HepG2 (cell line): ENCODE results near the gene TMX2. TPM values are rescaled to one million over a fixed set of nuclear protein-coding genes. Genes with fewer than 3 reads are reported as not detected.
A peak's percentile ranks its signal among the peaks of the same experiment; 100 is the strongest.

Experiments
- AGO2 ChIP-seq: fragments of 200-400 bp; formaldehyde crosslinking; optimal IDR thresholded peaks from 2 replicates; pipeline ENCODE3; 2017; ENCODE audit warnings: mild to moderate bottlenecking, low read depth, low read length, moderate library complexity
- ATF5 ChIP-seq: sonication (generic); formaldehyde crosslinking; IDR thresholded peaks from 2 replicates; pipeline ENCODE4 v1.4.0; 2020; ENCODE audit warnings: mild to moderate bottlenecking, low read depth, missing genetic modification reagents
- DMAP1 ChIP-seq: IDR thresholded peaks from 2 replicates; pipeline ENCODE4 v1.6.1; 2016
- HCFC1 ChIP-seq: fragments of 150-350 bp; IDR thresholded peaks from 2 replicates; pipeline ENCODE4 v1.6.1; 2014; ENCODE audit warnings: low read depth, low read length
- HHEX ChIP-seq: IDR thresholded peaks from 2 replicates; pipeline ENCODE4 v1.6.1; 2016; ENCODE audit warnings: control low read depth
- NR2F6 ChIP-seq, 2 experiments: IDR thresholded peaks; 2 replicates each; pipeline ENCODE4 v1.6.1; 2016; ENCODE audit warnings: antibody characterized with exemption in 1 of 2, mild to moderate bottlenecking in 1 of 2
- POLR2G ChIP-seq: fragments of 200-400 bp; formaldehyde crosslinking; IDR thresholded peaks from 2 replicates; pipeline ENCODE4 v1.6.1; 2018; ENCODE audit warnings: mild to moderate bottlenecking, low read depth, low read length, moderate library complexity
- PPARG ChIP-seq: conservative IDR thresholded peaks from 2 replicates; pipeline ENCODE4 v1.6.1; 2016; ENCODE audit warnings: missing biosample characterization, missing genetic modification reagents
- RARG ChIP-seq: sonication (generic); formaldehyde crosslinking; IDR thresholded peaks from 2 replicates; pipeline ENCODE4 v1.4.0; 2020; ENCODE audit warnings: low read depth, mild to moderate bottlenecking, missing genetic modification reagents
- SALL2 ChIP-seq: sonication (generic); formaldehyde crosslinking; IDR thresholded peaks from 2 replicates; pipeline ENCODE4 v1.8.1; 2023; ENCODE audit warnings: mild to moderate bottlenecking, missing genetic modification reagents, inconsistent platforms
- SIX4 ChIP-seq: sonication (generic); formaldehyde crosslinking; IDR thresholded peaks from 2 replicates; pipeline ENCODE4 v1.4.0; 2020; ENCODE audit warnings: missing genetic modification reagents
- THAP8 ChIP-seq: sonication (generic); formaldehyde crosslinking; IDR thresholded peaks from 2 replicates; pipeline ENCODE4 v1.5.1; 2020; ENCODE audit warnings: missing genetic modification reagents, mild to moderate bottlenecking, borderline replicate concordance
- TOE1 ChIP-seq: sonication (generic); formaldehyde crosslinking; IDR thresholded peaks from 2 replicates; pipeline ENCODE4 v1.4.0; 2020; ENCODE audit warnings: mild to moderate bottlenecking, missing genetic modification reagents
- ZBTB14 ChIP-seq: sonication (generic); formaldehyde crosslinking; IDR thresholded peaks from 2 replicates; pipeline ENCODE4 v1.4.0; 2020; ENCODE audit warnings: missing genetic modification reagents
- ZC3H4 ChIP-seq: sonication (generic); formaldehyde crosslinking; IDR thresholded peaks from 2 replicates; pipeline ENCODE4 v1.4.0; 2020; ENCODE audit warnings: missing genetic modification reagents, borderline replicate concordance
- ZMYM2 ChIP-seq: sonication (generic); formaldehyde crosslinking; IDR thresholded peaks from 2 replicates; pipeline ENCODE4 v1.8.0; 2022; ENCODE audit warnings: mild to moderate bottlenecking, missing genetic modification reagents
- ZMYM3 ChIP-seq: sonication (generic); formaldehyde crosslinking; IDR thresholded peaks from 2 replicates; pipeline ENCODE4 v1.5.1; 2020; ENCODE audit warnings: mild to moderate bottlenecking, missing genetic modification reagents
- ZNF232 ChIP-seq: sonication (generic); formaldehyde crosslinking; IDR thresholded peaks from 2 replicates; pipeline ENCODE4 v1.4.0; 2020; ENCODE audit warnings: missing genetic modification reagents, borderline replicate concordance
- ZNF354B ChIP-seq: sonication (generic); formaldehyde crosslinking; IDR thresholded peaks from 2 replicates; pipeline ENCODE4 v1.8.0; 2022; ENCODE audit warnings: mild to moderate bottlenecking, missing genetic modification reagents
- ZNF761 ChIP-seq: sonication (generic); formaldehyde crosslinking; conservative IDR thresholded peaks from 2 replicates; pipeline ENCODE4 v1.4.0; 2020; ENCODE audit warnings: mild to moderate bottlenecking, missing genetic modification reagents
- ZSCAN20 ChIP-seq: sonication (generic); formaldehyde crosslinking; IDR thresholded peaks from 2 replicates; pipeline ENCODE4 v1.4.0; 2020; ENCODE audit warnings: missing genetic modification reagents, mild to moderate bottlenecking, borderline replicate concordance
- polyA plus RNA-seq, 8 experiments: library from polyadenylated mRNA; depleted of rRNA in 3 of 8; stranded (reverse) in 7 of 8; unstranded in 1 of 8; fragments of >200 nt; fragmentation: Illumina TruSeq in 4 of 8; extraction: Trizol in 4 of 8; gene quantifications; 2 replicates each; pipeline versions ENCODE4 v1.2.1 to v1.2.3, GENCODE V29; 2011 to 2016; ENCODE audit warnings: low read depth in 4 of 8, missing spikeins in 1 of 8, mixed read lengths in 1 of 8; ENCODE audit not compliant: insufficient read depth in 1 of 8
- total RNA-seq, 5 experiments: library from RNA; depleted of rRNA; stranded (reverse); fragments of >200 nt; fragmentation: Illumina TruSeq; extraction: Trizol; gene quantifications; 2 replicates each; pipeline ENCODE4 v1.2.3, GENCODE V29; 2016; ENCODE audit warnings: low read depth in 1 of 5

Gene TMX2
- total and polyA plus RNA-seq, 2 of the 13 experiments (the other 11 are each of a cell fraction or from before 2014, with no cell fraction given) = 84.5 to 129 TPM

- peak; percentile 79 for TF ChIP-seq POLR2G
- TF ChIP-seq ZC3H4 (CRISPR knock-in tag) = no peak
- TF ChIP-seq RARG (CRISPR knock-in tag) = no peak
- TF ChIP-seq ZMYM2 (CRISPR knock-in tag) = no peak
- TF ChIP-seq DMAP1 (CRISPR knock-in tag) = no peak; the same call in 1 of the 2 replicates
- no peak for TF ChIP-seq SIX4
- peak; percentile 79; the same call in 1 of the 2 replicates for TF ChIP-seq ZNF761 (CRISPR knock-in tag)
- no peak for TF ChIP-seq ZSCAN20 (CRISPR knock-in tag)
- TF ChIP-seq ZBTB14 (CRISPR knock-in tag) = peak; percentile 99
- 0 out of 2 replicates have a peak, but pooled peaks have one; percentile 63 for TF ChIP-seq THAP8
- no peak for TF ChIP-seq NR2F6 (IDR thresholded peaks at IDR 0.05)
- peak; percentile 6 for TF ChIP-seq NR2F6 (CRISPR knock-in tag; IDR thresholded peaks at IDR 0.05)
- peak; percentile 55; the same call in 1 of the 2 replicates for TF ChIP-seq SALL2 (CRISPR knock-in tag)
- peak; percentile 76 for TF ChIP-seq AGO2
- no peak; the same call in 1 of the 2 replicates for TF ChIP-seq HCFC1
- no peak; the same call in 1 of the 2 replicates for TF ChIP-seq TOE1 (CRISPR knock-in tag)
- no peak for TF ChIP-seq HHEX (CRISPR knock-in tag)
- TF ChIP-seq ATF5 = no peak
- peak; percentile 16; the same call in 1 of the 2 replicates for TF ChIP-seq PPARG (CRISPR knock-in tag)
- TF ChIP-seq ZMYM3 (CRISPR knock-in tag) = no peak
- 0 out of 2 replicates have a peak, but pooled peaks have one; percentile 6 for TF ChIP-seq ZNF354B
- no peak for TF ChIP-seq ZNF232 (CRISPR knock-in tag)
These were observed 44.5 kb upstream of the TMX2 start, which contains the start of gene ZDHHC5 (continued) for GRCh38 chr11:57667736-57668433.
